ENCODE results near the gene NPEPL1. TPM values are rescaled to one million over a fixed set of nuclear protein-coding genes. Genes with fewer than 3 reads are reported as not detected.

Gene NPEPL1
- total and polyA plus RNA-seq, 2 experiments from 2014 or later: 37.5 to 49.8 TPM

DNA sequence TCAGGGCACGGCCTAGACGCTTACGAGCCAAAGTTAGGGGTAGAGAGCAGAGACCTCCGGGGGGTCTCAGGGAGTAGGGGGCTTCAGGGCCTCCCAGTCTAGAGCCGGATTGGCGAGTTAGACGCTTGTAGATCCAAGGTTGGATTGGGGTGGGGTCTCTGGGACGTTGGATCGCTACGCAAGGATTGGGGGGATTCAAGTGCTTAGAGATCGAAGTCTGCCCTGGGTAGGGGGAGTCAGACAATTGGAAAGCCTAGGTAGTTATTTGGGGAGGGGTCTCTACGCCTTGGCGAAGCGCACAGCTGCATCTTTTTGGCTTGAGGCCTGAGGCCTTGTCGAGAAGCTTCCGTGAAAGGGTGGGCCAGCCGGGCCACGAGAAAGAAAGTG is 41.0 kb upstream of the NPEPL1 start:
- TF ChIP-seq EZH2 (IDR thresholded peaks at IDR 0.05; ENCODE audit: insufficient read depth, poor library complexity, severe bottlenecking): no peak
- TF ChIP-seq EZH2phosphoT487 (IDR thresholded peaks at IDR 0.05; ENCODE audit: insufficient read depth, low read depth): no peak
- DNase-seq: no peak
- in situ Hi-C loops (cut with MboI): loop anchor here (10.0 kb wide), 1 partner anchor 407 kb away; no protein-coding TSS in a partner anchor
- peak overlapping the region; percentile 69 for H2AFZ ChIP-seq
- H3K9me3 ChIP-seq (ENCODE audit: low read depth): no peaks in the 10 kb centered on the region
- H3K27me3 ChIP-seq (replicated peaks; ENCODE audit: insufficient read depth): no peaks in the 10 kb centered on the region
- H3F3A ChIP-seq (ENCODE audit: insufficient read depth): peaks cover 3% of the 10 kb centered on the region; the same call in 1 of the 2 replicates
- H3K4me3 ChIP-seq: peak overlapping the region; percentile 97
- WGBS, 2 experiments (ENCODE audit: low coverage in 1 of 2, low lambda C conversion rate in 2 of 2, missing lambda C conversion rate in 2 of 2): 1 to 3% methylated on average over 17 to 18 of the region's 18 CpGs
- peak overlapping the region; percentile 98 for H3K9ac ChIP-seq
- H4K20me1 ChIP-seq (ENCODE audit: insufficient read depth): no peaks in the 10 kb centered on the region
- H3K4me2 ChIP-seq (ENCODE audit: unreplicated experiment): peak overlapping the region; percentile 97
- no peaks in the 10 kb centered on the region for H3K36me3 ChIP-seq (ENCODE audit: low read depth)
- H3K79me2 ChIP-seq (ENCODE audit: insufficient read depth): peaks cover 54% of the 10 kb centered on the region
- peak overlapping the region; percentile 82 for H3K27ac ChIP-seq
- peaks cover 47% of the 10 kb centered on the region for H3K4me1 ChIP-seq (ENCODE audit: insufficient read depth)
- no peaks in the 10 kb centered on the region for H3K9me2 ChIP-seq (ENCODE audit: insufficient read depth)

- H2AFZ ChIP-seq: peak overlapping the region; percentile 69
- TF ChIP-seq EZH2phosphoT487 (IDR thresholded peaks at IDR 0.05; ENCODE audit: insufficient read depth, low read depth) (no peak), EZH2 (IDR thresholded peaks at IDR 0.05; ENCODE audit: insufficient read depth, poor library complexity, severe bottlenecking) (no peak)
- H3K4me1 ChIP-seq (ENCODE audit: insufficient read depth): peaks cover 52% of the 10 kb centered on the region
- in situ Hi-C loops (cut with MboI): loop anchor here (10.0 kb wide), 1 partner anchor 407 kb away; no protein-coding TSS in a partner anchor
- peak overlapping the region; percentile 98 for H3K9ac ChIP-seq
- H3K4me2 ChIP-seq (ENCODE audit: unreplicated experiment): peak overlapping the region; percentile 97
- peaks cover 59% of the 10 kb centered on the region for H3K79me2 ChIP-seq (ENCODE audit: insufficient read depth)
- H3K36me3 ChIP-seq (ENCODE audit: low read depth): no peaks in the 10 kb centered on the region
- no peaks in the 10 kb centered on the region for H3K9me3 ChIP-seq (ENCODE audit: low read depth)
- H3K27me3 ChIP-seq (replicated peaks; ENCODE audit: insufficient read depth): no peaks in the 10 kb centered on the region
- no peaks in the 10 kb centered on the region for H3K9me2 ChIP-seq (ENCODE audit: insufficient read depth)
- WGBS, 2 experiments (ENCODE audit: low coverage in 1 of 2, low lambda C conversion rate in 2 of 2, missing lambda C conversion rate in 2 of 2): 1% methylated on average over 28 to 30 of the region's 30 CpGs
- H3K4me3 ChIP-seq: peak overlapping the region; percentile 97
- H3F3A ChIP-seq (ENCODE audit: insufficient read depth): peaks cover 3% of the 10 kb centered on the region; the same call in 1 of the 2 replicates
- peak; percentile 91 for DNase-seq
- H4K20me1 ChIP-seq (ENCODE audit: insufficient read depth): no peaks in the 10 kb centered on the region
- H3K27ac ChIP-seq: peak overlapping the region; percentile 82
These were observed 40.5 kb upstream of the NPEPL1 start for GRCh38 chr20:58651946-58652605.

GRCh38 chr20:58652606-58653294 is 39.9 kb upstream of the NPEPL1 start:
- Histone ChIP-seq H3F3A (ENCODE audit: insufficient read depth) (peaks cover 1% of the 10 kb centered on the region; the same call in 1 of the 2 replicates), H3K9ac (peak overlapping the region; percentile 98), H3K9me2 (ENCODE audit: insufficient read depth) (no peaks in the 10 kb centered on the region), H3K27ac (peak overlapping the region; percentile 82), H2AFZ (peak overlapping the region; percentile 69), H3K27me3 (replicated peaks; ENCODE audit: insufficient read depth) (no peaks in the 10 kb centered on the region), H3K9me3 (ENCODE audit: low read depth) (no peaks in the 10 kb centered on the region), H3K4me2 (ENCODE audit: unreplicated experiment) (peak overlapping the region; percentile 97), H3K4me3 (peak overlapping the region; percentile 97), H3K4me1 (ENCODE audit: insufficient read depth) (peaks cover 53% of the 10 kb centered on the region), H4K20me1 (ENCODE audit: insufficient read depth) (no peaks in the 10 kb centered on the region), H3K36me3 (ENCODE audit: low read depth) (no peaks in the 10 kb centered on the region), H3K79me2 (ENCODE audit: insufficient read depth) (peaks cover 66% of the 10 kb centered on the region)
- 12 to 13% methylated on average over 11 to 12 of the region's 12 CpGs for WGBS, 2 experiments (ENCODE audit: low coverage in 1 of 2, low lambda C conversion rate in 2 of 2, missing lambda C conversion rate in 2 of 2)
- peak; percentile 39 for DNase-seq
- in situ Hi-C loops (cut with MboI): loop anchor here (10.0 kb wide), 1 partner anchor 408 kb away; no protein-coding TSS in a partner anchor
- TF ChIP-seq EZH2phosphoT487 (IDR thresholded peaks at IDR 0.05; ENCODE audit: insufficient read depth, low read depth) (no peak), EZH2 (IDR thresholded peaks at IDR 0.05; ENCODE audit: insufficient read depth, poor library complexity, severe bottlenecking) (no peak)

DNA sequence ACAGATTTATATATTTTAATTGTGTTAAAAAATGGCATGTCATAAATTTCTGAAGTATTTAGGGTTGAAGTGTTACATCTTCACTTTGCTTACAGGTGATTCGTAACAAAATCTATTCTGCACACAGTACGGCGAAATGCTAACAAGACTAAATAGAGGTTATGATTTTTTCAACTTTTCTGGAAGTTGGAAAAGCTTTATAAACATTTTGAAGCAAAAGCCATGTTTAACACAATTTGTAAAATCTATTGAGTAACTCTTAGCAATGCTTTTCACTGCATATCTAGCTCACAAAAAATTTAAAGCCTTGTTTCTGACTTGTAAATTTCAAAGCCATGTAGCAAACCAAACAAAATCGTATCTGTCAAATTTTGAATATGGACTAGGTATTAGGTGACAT is 38.3 kb upstream of the NPEPL1 start:
- H3K27ac ChIP-seq: no peak overlapping the region
- no peaks in the 10 kb centered on the region for H3K9me2 ChIP-seq (ENCODE audit: insufficient read depth)
- no peaks in the 10 kb centered on the region for H3F3A ChIP-seq (ENCODE audit: insufficient read depth)
- H3K4me2 ChIP-seq (ENCODE audit: unreplicated experiment): peak overlapping the region; percentile 97
- peak overlapping the region; percentile 97; the same call in 1 of the 2 replicates for H3K4me3 ChIP-seq
- no peak overlapping the region for H2AFZ ChIP-seq
- H3K36me3 ChIP-seq (ENCODE audit: low read depth): no peaks in the 10 kb centered on the region
- H3K9ac ChIP-seq: no peak overlapping the region; the same call in 1 of the 2 replicates
- DNase-seq: no peak
- H3K79me2 ChIP-seq (ENCODE audit: insufficient read depth): peaks cover 82% of the 10 kb centered on the region
- in situ Hi-C loops (cut with MboI): loop anchor here (10.0 kb wide), 1 partner anchor 410 kb away; no protein-coding TSS in a partner anchor
- H3K9me3 ChIP-seq (ENCODE audit: low read depth): no peaks in the 10 kb centered on the region
- no peak for TF ChIP-seq EZH2phosphoT487 (IDR thresholded peaks at IDR 0.05; ENCODE audit: insufficient read depth, low read depth)
- no peak for TF ChIP-seq EZH2 (IDR thresholded peaks at IDR 0.05; ENCODE audit: insufficient read depth, poor library complexity, severe bottlenecking)
- H3K4me1 ChIP-seq (ENCODE audit: insufficient read depth): peaks cover 59% of the 10 kb centered on the region
- no peaks in the 10 kb centered on the region for H4K20me1 ChIP-seq (ENCODE audit: insufficient read depth)
- no peaks in the 10 kb centered on the region for H3K27me3 ChIP-seq (replicated peaks; ENCODE audit: insufficient read depth)
- WGBS, 2 experiments (ENCODE audit: low coverage in 1 of 2, low lambda C conversion rate in 2 of 2, missing lambda C conversion rate in 2 of 2): 76 to 80% methylated on average over 4 of the region's 4 CpGs
